Tibial nerve (tissue), 4 donors: Measurements from ENCODE around the gene FAM234A.

ENCODE experiments used
- CTCF ChIP-seq, 5 experiments: fragments of 200-600 bp in 3 of 5; fragments of 450-650 bp in 2 of 5; sonication (generic) in 3 of 5; IDR thresholded peaks; one replicate each; pipeline ENCODE4 v1.5.1; 2016 to 2019; ENCODE audit warnings: antibody characterized with exemption in 5 of 5, mild to moderate bottlenecking in 3 of 5, moderate library complexity in 2 of 5
- EP300 ChIP-seq, 2 donors: sonication (generic); formaldehyde crosslinking; IDR thresholded peaks; one replicate each; pipeline ENCODE4 v1.6.1; 2017; ENCODE audit warnings: antibody characterized with exemption in 2 of 2, mild to moderate bottlenecking in 1 of 2
- POLR2A ChIP-seq, 2 donors: fragments of 450-650 bp; IDR thresholded peaks; one replicate each; pipeline ENCODE4 v1.6.1; 2017; ENCODE audit warnings: antibody characterized with exemption in 2 of 2, mild to moderate bottlenecking in 2 of 2, moderate library complexity in 2 of 2

DNA sequence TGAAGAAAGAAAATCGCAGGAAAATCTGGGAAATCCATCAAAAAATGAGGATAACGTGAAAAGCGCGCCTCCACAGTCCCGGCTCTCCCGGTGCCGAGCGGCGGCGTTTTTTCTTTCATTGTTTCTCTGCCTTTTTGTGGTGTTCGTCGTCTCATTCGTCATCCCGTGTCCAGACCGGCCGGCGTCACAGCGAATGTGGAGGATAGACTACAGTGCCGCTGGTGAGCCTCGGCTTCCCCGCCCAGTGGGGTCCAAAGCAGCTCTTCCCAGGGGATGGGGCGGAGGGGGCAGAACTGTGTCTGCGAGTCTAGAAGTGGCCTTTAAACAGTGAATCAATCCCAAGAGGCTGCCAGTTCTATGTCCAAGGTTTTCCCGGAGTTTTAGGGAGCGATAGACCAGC is 19.8 kb downstream of the FAM234A start:
- no peak for TF ChIP-seq CTCF (IDR thresholded peaks at IDR 0.05)
- no peak for TF ChIP-seq EP300 (IDR thresholded peaks at IDR 0.05)
- TF ChIP-seq POLR2A (IDR thresholded peaks at IDR 0.05): no peak
